ENCODE results near the gene NUDT8. TPM values are rescaled to one million over a fixed set of nuclear protein-coding genes. Genes with fewer than 3 reads are reported as not detected.

NUDT8 gene
- total and polyA plus RNA-seq, 2 of the 8 experiments (the other 6 are each of a cell fraction or from before 2014, with no cell fraction given): 7.2 to 8.3 TPM

GRCh38 chr11:67629386-67630227, at the start of gene NUDT8 (continued):
- TF ChIP-seq MAX (IDR thresholded peaks at IDR 0.05) (peak; percentile 80), JUND (IDR thresholded peaks at IDR 0.05; ENCODE audit: low read length) (no peak), CREB1 (IDR thresholded peaks at IDR 0.05) (0 out of 2 replicates have a peak, but pooled peaks have one; percentile 14), NANOG (IDR thresholded peaks at IDR 0.05; ENCODE audit: insufficient read depth, low read depth, low read length, poor library complexity, severe bottlenecking) (no peak), YY1 (IDR thresholded peaks at IDR 0.05; ENCODE audit: low read depth, low read length) (0 out of 2 replicates have a peak, but pooled peaks have one; percentile 28), RFX5 (IDR thresholded peaks at IDR 0.05; ENCODE audit: borderline replicate concordance, low read depth, low read length) (no peak), EP300 (IDR thresholded peaks at IDR 0.05; ENCODE audit: borderline replicate concordance in 1 of 2, low read depth in 2 of 2, low read length in 2 of 2) (no peak), POLR2A (IDR thresholded peaks at IDR 0.05; ENCODE audit: control extremely low read depth in 1 of 2, low read depth in 2 of 2, low read length in 2 of 2) (peak in 1 of 2 experiments; percentile 66; a peak in 2 of 3 replicates), CTCF (IDR thresholded peaks at IDR 0.05; ENCODE audit: control extremely low read depth in 1 of 3, insufficient read depth in 1 of 3, low read depth in 1 of 3, low read length in 3 of 3) (peak in 1 of 3 experiments; percentile 82; a peak in 2 of 4 replicates), RAD21 (IDR thresholded peaks at IDR 0.05 in 1 of 2, conservative IDR thresholded peaks at IDR 0.05 in 1 of 2; ENCODE audit: low read depth in 2 of 2, low read length in 2 of 2) (peak; percentile 53 to 63), KDM1A (IDR thresholded peaks at IDR 0.05; ENCODE audit: borderline replicate concordance, low read length) (peak; percentile 96), BACH1 (IDR thresholded peaks at IDR 0.05; ENCODE audit: low read length) (peak; percentile 47), HDAC2 (IDR thresholded peaks at IDR 0.05; ENCODE audit: borderline replicate concordance in 1 of 2, low read depth in 2 of 2, low read length in 2 of 2) (peak in 1 of 2 experiments; percentile 84; a peak in 2 of 4 replicates), SRF (IDR thresholded peaks at IDR 0.05; ENCODE audit: low read depth, low read length) (no peak), SIX5 (IDR thresholded peaks at IDR 0.05; ENCODE audit: low read depth, low read length) (no peak), SIN3A (conservative IDR thresholded peaks at IDR 0.05 in 1 of 2, IDR thresholded peaks at IDR 0.05 in 1 of 2; ENCODE audit: low read depth in 1 of 2, low read length in 2 of 2) (0 out of 4 replicates have a peak, but pooled peaks have one; percentile 38 to 64), POLR2AphosphoS5 (IDR thresholded peaks at IDR 0.05; ENCODE audit: low read depth, low read length) (peak; percentile 76), RXRA (IDR thresholded peaks at IDR 0.05; ENCODE audit: insufficient read depth, low read depth, low read length) (no peak), ASH2L (IDR thresholded peaks at IDR 0.05; ENCODE audit: low read length) (no peak), PHF8 (conservative IDR thresholded peaks at IDR 0.05; ENCODE audit: low read depth, low read length) (peak; percentile 22; the same call in 1 of the 2 replicates)
